Body of pancreas (tissue), 4 donors: ENCODE data around the gene DAPK3.

Source experiments
- CTCF ChIP-seq, 7 experiments: fragments of 450-650 bp in 4 of 7; fragments of 200-600 bp in 3 of 7; sonication (generic) in 3 of 7; IDR thresholded peaks; one replicate each; pipeline ENCODE4 v1.5.1; 2016 to 2019; ENCODE audit warnings: antibody characterized with exemption in 7 of 7
- POLR2A ChIP-seq, 3 donors: fragments of 450-650 bp; IDR thresholded peaks; one replicate each; pipeline ENCODE4 v1.6.1; 2016; ENCODE audit warnings: antibody characterized with exemption in 3 of 3, mild to moderate bottlenecking in 2 of 3

- TF ChIP-seq CTCF (IDR thresholded peaks at IDR 0.05) = no peak
- no peak for TF ChIP-seq POLR2A (IDR thresholded peaks at IDR 0.05)
Measured at GRCh38 chr19:3959766-3960131, 11.2 kb downstream of the DAPK3 start.
